Measurements from ENCODE around the gene ATF6B. TPM values are rescaled to one million over a fixed set of nuclear protein-coding genes. Genes with fewer than 3 reads are reported as not detected.
A peak's percentile ranks its signal among the peaks of the same experiment; 100 is the strongest.

Gene ATF6B
- total RNA-seq, 1 experiment from 2014 or later: 22.8 TPM

- peaks cover 23% of the 10 kb centered on the region for H3K4me1 ChIP-seq (replicated peaks)
- H3K4me3 ChIP-seq: no peak overlapping the region
- H3K27me3 ChIP-seq (replicated peaks): no peaks in the 10 kb centered on the region
- no peak overlapping the region for H3K27ac ChIP-seq
- peaks cover 53% of the 10 kb centered on the region for H3K36me3 ChIP-seq
- no peaks in the 10 kb centered on the region for H3K9me3 ChIP-seq (replicated peaks)
- no peak for DNase-seq (ENCODE audit: low read depth in 1 of 2, low spot score in 2 of 2)
Observed at GRCh38 chr6:32167154-32167760, 39.2 kb upstream of the ATF6B start.

- H3K27me3 ChIP-seq (replicated peaks): no peaks in the 10 kb centered on the region
- no peak for DNase-seq (ENCODE audit: low read depth in 1 of 2, low spot score in 2 of 2)
- H3K4me1 ChIP-seq (replicated peaks): peaks cover 23% of the 10 kb centered on the region
- H3K9me3 ChIP-seq (replicated peaks): no peaks in the 10 kb centered on the region
- no peak overlapping the region for H3K4me3 ChIP-seq
- no peak overlapping the region for H3K27ac ChIP-seq
- H3K36me3 ChIP-seq: peaks cover 53% of the 10 kb centered on the region
Observed at GRCh38 chr6:32166411-32167061, 38.5 kb upstream of the ATF6B start.

- Histone ChIP-seq H3K27ac (no peak within 1 kb of the TSS), H3K27me3 (replicated peaks) (no peaks in the 10 kb centered on the region), H3K9me3 (replicated peaks) (no peaks in the 10 kb centered on the region), H3K36me3 (peaks cover 32% of the 10 kb centered on the region), H3K4me1 (replicated peaks) (peaks cover 10% of the 10 kb centered on the region), H3K4me3 (no peak within 1 kb of the TSS)
- DNase-seq (ENCODE audit: low read depth in 1 of 2, low spot score in 2 of 2): no peak
Observed at GRCh38 chr6:32164295-32164694, 36.2 kb upstream of the ATF6B start, which contains the start of gene EGFL8. TSS of gene EGFL8 (plus strand) at chr6:32164595. CDS start at chr6:32166166, 1,571 bp downstream.

GRCh38 chr6:32163559-32164258 lies 35.7 kb upstream of the ATF6B start:
- H3K4me3 ChIP-seq: no peak overlapping the region
- DNase-seq (ENCODE audit: low read depth in 1 of 2, low spot score in 2 of 2): no peak
- H3K4me1 ChIP-seq (replicated peaks): peaks cover 4% of the 10 kb centered on the region
- no peaks in the 10 kb centered on the region for H3K27me3 ChIP-seq (replicated peaks)
- peaks cover 26% of the 10 kb centered on the region for H3K36me3 ChIP-seq
- H3K9me3 ChIP-seq (replicated peaks): no peaks in the 10 kb centered on the region
- no peak overlapping the region for H3K27ac ChIP-seq

- no peak for DNase-seq (ENCODE audit: low read depth in 1 of 2, low spot score in 2 of 2)
- no peak overlapping the region for H3K27ac ChIP-seq
- H3K4me1 ChIP-seq (replicated peaks): peaks cover 15% of the 10 kb centered on the region
- H3K36me3 ChIP-seq: peaks cover 21% of the 10 kb centered on the region
- H3K9me3 ChIP-seq (replicated peaks): no peaks in the 10 kb centered on the region
- H3K27me3 ChIP-seq (replicated peaks): no peaks in the 10 kb centered on the region
- H3K4me3 ChIP-seq: no peak overlapping the region
Observed at GRCh38 chr6:32158052-32158451, 30.0 kb upstream of the ATF6B start.

- Histone ChIP-seq H3K27me3 (replicated peaks) (no peaks in the 10 kb centered on the region), H3K9me3 (replicated peaks) (no peaks in the 10 kb centered on the region), H3K27ac (no peak overlapping the region), H3K4me3 (no peak overlapping the region), H3K36me3 (peaks cover 21% of the 10 kb centered on the region), H3K4me1 (replicated peaks) (peaks cover 18% of the 10 kb centered on the region)
- no peak for DNase-seq (ENCODE audit: low read depth in 1 of 2, low spot score in 2 of 2)
Observed at GRCh38 chr6:32156891-32157290, 28.8 kb upstream of the ATF6B start.

GRCh38 chr6:32154514-32155161 lies 26.6 kb upstream of the ATF6B start:
- no peaks in the 10 kb centered on the region for H3K27me3 ChIP-seq (replicated peaks)
- H3K27ac ChIP-seq: peak overlapping the region; percentile 68
- peak in 1 of 2 experiments; percentile 73 for DNase-seq (ENCODE audit: low read depth in 1 of 2, low spot score in 2 of 2)
- H3K9me3 ChIP-seq (replicated peaks): no peaks in the 10 kb centered on the region
- peaks cover 21% of the 10 kb centered on the region for H3K36me3 ChIP-seq
- H3K4me1 ChIP-seq (replicated peaks): peaks cover 18% of the 10 kb centered on the region
- peak overlapping the region; percentile 56 for H3K4me3 ChIP-seq

- Histone ChIP-seq H3K36me3 (peaks cover 21% of the 10 kb centered on the region), H3K27ac (peak within 1 kb of the TSS; percentile 68), H3K4me3 (peak within 1 kb of the TSS; percentile 56), H3K4me1 (replicated peaks) (peaks cover 18% of the 10 kb centered on the region), H3K9me3 (replicated peaks) (no peaks in the 10 kb centered on the region), H3K27me3 (replicated peaks) (no peaks in the 10 kb centered on the region)
- DNase-seq (ENCODE audit: low read depth in 1 of 2, low spot score in 2 of 2): peak; percentile 87 to 90
Observed at GRCh38 chr6:32153564-32154513, 25.8 kb upstream of the ATF6B start, which contains the start of gene PPT2. TSS of gene PPT2 (plus strand) at chr6:32154141. CDS start at chr6:32154595, 454 bp downstream.

- H3K27me3 ChIP-seq (replicated peaks): no peaks in the 10 kb centered on the region
- H3K36me3 ChIP-seq: peaks cover 16% of the 10 kb centered on the region
- H3K4me3 ChIP-seq: peak overlapping the region; percentile 56
- H3K4me1 ChIP-seq (replicated peaks): peaks cover 18% of the 10 kb centered on the region
- no peaks in the 10 kb centered on the region for H3K9me3 ChIP-seq (replicated peaks)
- peak overlapping the region; percentile 68; the same call in 1 of the 2 replicates for H3K27ac ChIP-seq
- no peak for DNase-seq (ENCODE audit: low read depth in 1 of 2, low spot score in 2 of 2)
Observed at GRCh38 chr6:32152769-32153563, 24.9 kb upstream of the ATF6B start.

GRCh38 chr6:32151863-32152768 lies 24.1 kb upstream of the ATF6B start, which contains the start of gene PRRT1:
TSS of gene PRRT1 (minus strand) at chr6:32151939. CDS start at chr6:32151827, 112 bp downstream.
- Histone ChIP-seq H3K4me1 (replicated peaks) (peaks cover 18% of the 10 kb centered on the region), H3K27ac (no peak within 1 kb of the TSS), H3K27me3 (replicated peaks) (no peaks in the 10 kb centered on the region), H3K9me3 (replicated peaks) (no peaks in the 10 kb centered on the region), H3K4me3 (no peak within 1 kb of the TSS), H3K36me3 (peaks cover 9% of the 10 kb centered on the region)
- DNase-seq (ENCODE audit: low read depth in 1 of 2, low spot score in 2 of 2): no peak

- H3K27ac ChIP-seq: no peak overlapping the region
- H3K36me3 ChIP-seq: peaks cover 2% of the 10 kb centered on the region
- H3K9me3 ChIP-seq (replicated peaks): no peaks in the 10 kb centered on the region
- H3K4me3 ChIP-seq: no peak overlapping the region
- H3K4me1 ChIP-seq (replicated peaks): peaks cover 18% of the 10 kb centered on the region
- peaks cover 5% of the 10 kb centered on the region; the same call in 1 of the 2 replicates for H3K27me3 ChIP-seq (replicated peaks)
- no peak for DNase-seq (ENCODE audit: low read depth in 1 of 2, low spot score in 2 of 2)
Observed at GRCh38 chr6:32151181-32151862, 23.3 kb upstream of the ATF6B start.

All from SJSA1 (cell line).